G401.6 (cell line): ENCODE results near the gene KIAA0319L.

ENCODE experiments used
- FAIRE-seq: peaks from 2 replicates; lab custom pipeline; 2012; peaks lifted over from hg19 to GRCh38; lab: Jason Lieb, UNC

Gene KIAA0319L

DNA sequence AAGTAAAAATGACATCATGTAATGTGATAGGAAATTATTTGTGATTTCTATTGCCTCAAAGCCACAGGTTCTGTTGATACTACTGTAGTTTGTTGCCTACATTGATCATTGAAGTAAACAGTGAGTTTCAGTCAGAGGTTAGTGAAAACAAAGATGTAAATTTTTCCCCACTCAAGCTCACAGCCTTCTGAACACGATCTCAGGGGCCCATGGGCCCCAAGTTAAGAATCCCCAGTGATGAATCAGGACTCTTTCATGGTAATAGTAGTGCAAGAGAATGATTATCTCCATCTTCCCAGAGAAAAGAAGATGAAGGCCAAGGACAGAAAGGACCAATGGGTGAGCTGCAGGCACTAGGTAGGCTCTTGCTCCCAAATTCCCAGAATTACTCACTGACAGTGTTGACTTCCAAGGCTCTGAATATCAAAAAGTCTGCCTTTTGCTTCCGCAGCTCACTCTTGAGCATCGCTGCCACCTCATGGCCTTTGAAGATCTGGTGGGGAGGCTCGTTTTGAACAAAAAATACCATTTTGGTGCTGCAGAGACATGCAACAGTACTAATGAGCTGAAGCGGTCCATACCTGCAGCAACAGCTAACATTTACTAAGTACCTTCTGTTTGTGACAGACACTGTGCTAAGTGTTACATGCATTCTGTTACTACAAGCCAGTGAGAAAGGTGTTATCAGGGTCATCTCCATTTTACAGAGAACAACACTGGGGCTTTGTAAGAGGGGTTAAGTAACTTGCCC lies 113.3 kb downstream of the KIAA0319L start:
- no peak for FAIRE-seq

DNA sequence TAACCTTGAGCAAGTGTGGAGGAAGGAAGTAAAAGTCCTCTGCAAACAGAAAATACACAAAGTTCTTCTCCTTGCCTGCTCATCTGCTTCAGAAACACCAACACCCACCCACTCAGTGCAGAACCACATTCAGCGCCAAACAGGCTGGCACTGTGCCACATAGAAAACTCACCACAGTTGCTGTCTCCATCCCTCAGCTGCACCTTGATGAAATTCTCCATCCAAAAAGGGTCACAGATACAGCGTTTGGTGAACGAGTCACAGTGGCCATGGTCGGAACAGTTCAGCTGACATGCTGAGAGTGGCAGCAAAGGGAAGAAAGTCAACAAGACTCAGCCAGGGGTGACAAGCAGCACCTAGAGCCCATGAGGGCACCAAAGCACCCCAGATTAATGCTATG lies 114.5 kb downstream of the KIAA0319L start:
- no peak for FAIRE-seq

DNA sequence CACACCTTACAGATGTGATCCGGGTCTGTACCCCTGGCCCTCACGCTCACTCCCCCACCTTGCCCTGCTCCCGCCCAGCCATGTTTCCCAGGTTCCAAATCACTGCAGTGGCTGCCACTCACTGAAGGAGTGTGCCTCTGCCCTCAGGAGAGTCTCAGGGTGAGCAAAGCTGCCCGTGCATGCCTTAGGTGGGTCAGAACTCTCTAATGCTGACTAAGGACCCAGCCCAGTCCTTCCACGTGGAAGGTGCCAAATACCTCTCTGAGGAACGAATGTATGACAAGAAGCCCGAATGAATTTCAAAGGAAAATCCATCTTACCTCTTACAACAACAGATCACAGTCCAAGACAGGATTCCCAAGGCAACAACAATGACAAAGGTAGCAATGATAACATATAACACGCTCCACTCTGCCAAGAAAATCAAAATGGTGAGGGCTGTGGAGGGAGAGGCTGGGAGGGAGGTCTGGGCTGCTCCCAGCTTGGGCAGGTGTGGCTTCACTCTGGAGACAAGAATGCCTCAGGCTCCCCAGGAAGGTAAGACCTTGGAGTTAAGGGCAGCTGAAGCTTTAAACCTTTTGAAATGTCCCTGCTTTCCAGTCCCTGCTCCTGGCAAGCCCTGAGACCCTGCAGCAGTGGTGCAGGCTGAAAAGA lies 115.2 kb downstream of the KIAA0319L start:
- FAIRE-seq: no peak

DNA sequence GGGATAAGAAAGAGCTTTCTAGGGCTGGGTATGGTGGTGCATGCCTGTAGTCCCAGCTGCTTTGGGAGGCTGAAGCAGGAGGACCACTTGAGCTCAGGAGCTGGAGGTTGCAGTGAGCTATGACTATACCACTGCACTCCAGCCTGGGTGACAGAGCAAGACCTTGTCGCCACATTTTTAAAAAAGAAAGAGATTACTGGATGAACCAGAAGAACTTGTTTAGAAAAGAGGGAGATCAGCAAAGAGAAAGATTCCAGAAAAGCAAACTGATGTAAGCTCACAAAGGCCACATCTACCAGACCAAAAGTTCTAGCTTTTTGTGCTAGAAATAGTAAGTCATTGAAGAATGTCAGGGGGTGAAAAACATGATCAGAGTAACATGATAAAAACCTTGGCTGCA lies 117.6 kb downstream of the KIAA0319L start:
- no peak for FAIRE-seq

DNA sequence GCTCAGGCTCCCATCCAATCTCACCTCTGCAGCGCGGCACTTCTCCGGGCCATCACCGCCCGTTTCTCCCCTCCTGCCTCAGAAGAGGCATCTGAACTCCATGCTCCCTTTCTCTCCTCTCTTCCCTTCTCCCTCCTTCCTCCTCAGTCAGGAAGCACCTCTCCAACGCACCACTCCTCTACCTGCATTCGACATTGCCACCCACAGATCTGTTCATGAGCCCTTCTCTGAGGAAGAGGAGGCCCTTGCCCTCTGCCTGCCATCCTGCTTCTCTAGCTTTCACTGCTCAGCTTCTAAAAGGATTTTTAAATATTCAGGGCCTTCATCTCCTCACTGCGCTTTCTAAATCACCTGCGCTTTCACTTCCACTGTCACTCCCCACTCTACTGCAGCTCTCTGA lies 120.0 kb downstream of the KIAA0319L start:
- FAIRE-seq: no peak

DNA sequence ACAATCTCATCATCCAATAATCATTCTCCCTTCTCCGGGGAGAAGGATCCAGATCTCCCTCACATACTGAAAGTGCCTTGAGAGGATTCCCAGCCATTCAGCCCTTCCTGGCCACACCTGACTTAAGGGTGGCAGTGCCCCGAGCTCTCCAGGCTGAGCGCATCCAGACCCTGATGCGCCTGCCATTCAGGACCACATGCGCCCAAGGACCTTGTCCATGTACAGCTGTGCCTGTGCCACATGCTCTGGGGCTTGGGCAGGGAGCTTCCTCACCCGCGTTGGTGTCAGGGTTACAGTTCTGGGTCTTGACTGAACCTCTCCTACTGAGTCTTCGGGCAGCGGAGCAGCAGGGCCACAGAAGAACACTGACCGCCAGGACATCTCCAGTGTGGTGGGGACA lies 121.1 kb downstream of the KIAA0319L start:
- no peak for FAIRE-seq

DNA sequence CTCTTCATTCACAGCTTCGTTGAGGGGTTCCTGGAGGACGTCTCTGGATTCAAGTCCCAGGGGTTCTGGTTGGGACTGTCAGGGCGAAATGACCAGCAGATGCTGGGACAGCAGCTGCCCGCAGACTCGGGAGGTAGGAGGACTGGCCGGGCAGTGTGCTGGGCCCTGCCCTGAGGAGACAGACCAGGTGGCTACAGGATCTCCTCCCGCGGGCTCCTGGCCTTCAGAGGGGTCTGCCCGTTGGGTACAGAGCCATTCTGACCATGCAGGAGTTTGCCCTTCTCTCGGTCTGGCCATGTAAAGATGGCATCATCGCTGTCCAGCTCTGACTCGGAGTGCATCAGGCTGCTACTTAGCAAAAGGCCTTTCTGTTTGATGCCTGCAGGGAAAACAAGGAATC lies 122.5 kb downstream of the KIAA0319L start:
- no peak for FAIRE-seq

DNA sequence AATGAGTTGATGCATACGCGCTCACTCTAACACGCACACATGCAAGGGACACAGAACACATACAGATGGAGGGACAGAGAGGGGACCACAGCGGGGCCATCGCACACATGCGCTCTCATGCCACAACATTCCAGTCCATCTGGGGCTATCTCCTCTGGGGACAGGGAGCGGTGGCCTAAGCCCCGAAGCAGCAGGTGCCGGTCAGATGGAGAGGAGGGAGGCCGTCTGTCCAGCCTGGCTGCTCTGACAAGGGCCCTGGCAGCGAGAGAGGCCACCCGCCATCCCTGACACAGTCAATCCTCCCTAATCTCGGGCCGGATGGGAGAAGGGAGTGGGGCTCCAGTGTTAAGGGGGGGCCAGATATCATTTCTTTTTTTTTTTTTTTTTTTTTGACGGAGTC lies 123.5 kb downstream of the KIAA0319L start:
- FAIRE-seq: no peak

DNA sequence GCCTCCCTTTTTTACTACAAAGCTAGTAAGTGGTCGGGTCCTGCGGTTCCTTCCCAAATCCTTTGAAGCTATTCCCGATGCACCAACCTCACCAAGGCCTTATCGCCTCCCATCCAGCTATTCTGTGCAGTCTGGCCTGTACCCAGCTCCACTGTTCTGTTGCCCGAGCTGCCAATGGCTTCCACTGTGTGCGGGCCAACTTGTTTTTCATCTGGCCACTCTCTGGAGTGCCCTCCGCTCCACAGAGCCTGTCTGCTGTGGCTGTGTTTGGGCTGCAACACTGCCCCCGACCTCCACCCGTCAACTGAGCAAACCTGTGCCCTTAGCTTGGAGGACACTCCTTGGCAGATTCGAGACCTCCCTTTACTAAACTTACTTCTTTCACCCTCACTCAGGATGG lies 125.0 kb downstream of the KIAA0319L start:
- FAIRE-seq: no peak

DNA sequence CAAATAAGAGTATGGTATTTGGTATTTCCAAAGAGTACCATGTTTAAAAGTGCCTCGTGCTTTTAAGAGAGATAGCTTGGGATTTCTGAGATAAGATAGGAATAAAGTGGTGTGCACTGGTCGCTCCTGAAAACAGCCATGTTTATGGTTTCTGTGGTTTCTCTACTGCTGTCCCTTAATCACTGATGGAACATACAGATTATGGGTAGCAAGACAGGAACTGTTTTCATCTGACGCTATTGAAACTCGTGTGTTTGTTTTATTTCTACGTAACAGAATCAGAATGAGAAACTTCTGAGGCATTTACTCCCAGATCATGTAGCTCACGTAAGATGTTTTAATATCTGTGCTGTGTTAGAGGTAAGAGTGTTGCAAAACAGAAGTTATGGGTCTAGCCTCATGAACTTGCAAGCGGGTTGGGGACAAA lies 126.0 kb downstream of the KIAA0319L start:
- FAIRE-seq: no peak

DNA sequence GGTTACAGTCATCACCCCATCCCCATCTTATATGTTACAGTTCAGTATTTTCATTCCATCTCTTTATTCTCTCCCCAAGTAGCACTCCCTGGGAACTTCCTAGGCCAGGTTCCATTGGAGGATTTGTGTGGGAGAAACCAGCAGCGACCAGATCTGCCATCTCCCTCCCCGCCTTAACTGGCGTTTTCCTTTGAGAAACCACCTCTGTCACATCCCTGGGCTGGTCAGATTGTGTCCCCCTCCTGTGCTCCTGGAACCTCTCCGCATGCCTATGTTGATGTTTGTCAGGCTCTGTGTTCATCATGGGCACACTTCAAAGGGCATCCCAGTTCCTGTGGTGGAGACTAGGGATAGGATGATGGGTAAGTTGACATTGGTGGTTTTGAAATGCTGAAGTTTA lies 126.4 kb downstream of the KIAA0319L start:
- no peak for FAIRE-seq

DNA sequence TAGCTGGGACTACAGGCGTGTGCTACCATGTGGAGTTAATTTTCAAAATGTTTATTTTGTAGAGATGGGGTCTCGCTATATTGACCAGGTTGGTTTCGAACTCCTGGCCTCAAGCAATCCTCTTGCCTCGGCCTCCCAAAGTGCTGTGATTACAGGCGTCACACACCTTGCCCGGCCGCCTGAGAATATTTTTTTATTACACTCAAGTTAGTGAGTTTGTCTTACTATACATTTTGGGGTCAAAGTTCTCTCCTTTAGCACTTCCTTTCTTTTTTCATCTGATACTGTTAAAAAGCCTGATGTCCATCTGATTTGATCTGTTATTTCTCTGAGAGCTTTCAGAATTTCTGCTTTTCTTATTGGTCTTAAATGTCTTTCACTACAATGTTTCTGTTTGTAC lies 128.8 kb downstream of the KIAA0319L start:
- no peak for FAIRE-seq

DNA sequence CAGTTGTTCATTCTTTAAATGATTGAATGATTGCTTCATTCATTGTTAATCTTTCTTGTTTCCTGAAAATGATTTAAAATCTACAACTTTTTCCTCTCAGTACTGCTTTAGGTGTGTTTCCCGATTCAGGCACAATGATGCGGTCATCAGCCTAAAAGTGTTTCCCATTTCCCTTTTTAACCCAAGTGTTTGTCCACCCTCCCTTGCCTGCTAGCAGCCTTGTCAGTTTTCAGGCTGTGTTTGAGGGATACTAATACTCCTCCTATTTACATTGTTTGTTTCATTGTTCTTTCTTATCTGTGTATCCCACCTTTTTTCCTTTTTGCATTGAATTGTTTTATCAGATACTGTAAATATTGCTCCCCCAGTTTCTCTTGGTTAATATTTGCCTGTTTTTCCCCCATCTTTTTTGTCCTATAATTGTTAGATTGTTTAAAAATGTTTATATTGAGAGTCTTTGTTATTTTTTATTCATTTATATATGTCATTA lies 131.1 kb downstream of the KIAA0319L start:
- FAIRE-seq: no peak

DNA sequence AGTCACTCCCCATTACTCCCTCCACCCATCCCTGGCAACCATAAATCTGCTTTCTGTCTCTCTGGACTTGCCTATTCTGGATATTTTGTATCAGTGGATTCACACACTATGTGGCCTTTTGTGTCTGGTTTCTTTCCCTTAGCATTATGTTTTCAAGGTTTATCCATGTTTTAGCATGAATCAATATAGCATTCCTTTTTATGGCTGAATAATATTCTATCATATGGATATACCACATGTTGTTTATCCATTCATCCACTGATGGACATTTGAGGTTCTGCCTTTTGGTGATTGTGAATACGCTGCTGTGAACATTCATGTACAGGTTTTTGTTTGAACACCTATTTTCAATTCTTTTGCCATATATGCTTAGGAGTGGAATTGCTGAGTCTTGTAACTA lies 148.3 kb downstream of the KIAA0319L start:
- no peak for FAIRE-seq

DNA sequence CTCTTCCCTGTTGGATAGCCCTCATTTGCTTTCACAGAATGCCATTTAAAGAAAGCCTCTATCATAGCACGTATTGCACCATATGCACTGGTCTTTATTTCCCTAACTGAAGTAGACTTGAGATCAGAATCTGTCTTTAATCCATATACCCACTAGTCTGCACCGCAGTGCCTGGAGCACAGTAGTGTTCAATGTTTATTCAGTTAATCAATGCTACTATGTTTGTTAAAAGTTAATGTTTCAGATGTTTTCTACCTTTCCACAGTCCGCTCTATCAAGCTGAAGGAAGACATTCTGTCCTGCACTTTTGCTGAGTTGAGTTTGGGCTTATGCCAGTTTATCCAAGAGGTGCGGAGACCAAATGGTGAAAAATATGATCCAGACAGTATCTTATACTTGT lies 149.5 kb downstream of the KIAA0319L start:
- no peak for FAIRE-seq

DNA sequence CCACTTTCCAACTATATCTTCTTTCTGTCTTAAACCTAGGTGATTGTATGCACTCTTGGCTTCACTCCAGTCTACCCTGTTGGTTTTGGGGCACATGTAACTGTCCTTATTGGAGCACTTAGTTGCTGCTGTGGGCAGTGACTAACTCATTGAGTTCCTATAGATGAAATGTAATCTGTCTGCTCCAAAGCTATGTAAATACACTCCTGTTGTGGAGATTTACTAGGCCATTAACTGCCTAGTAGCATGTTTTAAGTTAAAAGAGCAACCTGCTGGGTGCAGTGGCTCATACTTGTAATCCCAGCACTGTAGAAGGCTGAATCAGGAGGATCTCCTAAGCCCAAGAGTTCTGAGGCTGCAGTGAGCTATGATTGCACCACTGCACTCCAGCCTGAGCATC lies 151.1 kb downstream of the KIAA0319L start:
- FAIRE-seq: no peak

DNA sequence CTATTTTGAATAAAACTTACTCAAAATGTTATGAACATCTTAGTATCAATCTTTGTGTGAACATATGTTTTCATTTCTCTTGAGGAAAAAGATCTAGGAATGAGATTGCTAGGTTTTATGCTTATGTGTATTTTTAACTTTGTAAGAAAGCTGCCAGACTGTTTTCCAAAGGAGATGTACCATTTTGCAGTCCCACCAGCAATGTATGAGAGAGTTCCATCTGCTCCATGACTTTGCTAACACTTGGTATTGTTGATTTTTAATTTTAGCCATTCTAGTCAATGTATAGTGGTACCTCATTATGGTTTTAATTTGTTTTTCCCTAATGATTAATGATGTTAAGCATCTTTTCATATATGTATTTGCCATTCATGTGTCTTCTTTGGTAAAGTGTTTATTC lies 156.2 kb downstream of the KIAA0319L start:
- no peak for FAIRE-seq

DNA sequence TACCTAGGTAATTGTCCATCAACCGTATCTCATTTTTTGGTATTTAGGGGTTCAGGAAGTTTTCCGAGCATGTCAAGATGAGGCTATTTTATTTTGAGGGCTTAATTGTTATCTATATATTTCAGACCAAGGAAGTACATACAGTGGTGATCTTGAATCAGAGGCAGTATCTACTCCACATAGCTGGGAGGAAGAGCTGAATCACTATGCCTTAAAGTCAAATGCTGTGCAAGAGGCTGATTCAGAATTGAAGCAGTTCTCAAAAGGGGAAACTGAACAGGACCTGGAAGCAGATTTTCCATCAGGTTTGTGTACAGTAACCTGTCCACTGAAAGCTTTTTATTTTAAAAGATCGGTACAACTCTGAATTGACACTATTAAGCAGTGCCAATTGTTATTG lies 158.5 kb downstream of the KIAA0319L start:
- FAIRE-seq: no peak

DNA sequence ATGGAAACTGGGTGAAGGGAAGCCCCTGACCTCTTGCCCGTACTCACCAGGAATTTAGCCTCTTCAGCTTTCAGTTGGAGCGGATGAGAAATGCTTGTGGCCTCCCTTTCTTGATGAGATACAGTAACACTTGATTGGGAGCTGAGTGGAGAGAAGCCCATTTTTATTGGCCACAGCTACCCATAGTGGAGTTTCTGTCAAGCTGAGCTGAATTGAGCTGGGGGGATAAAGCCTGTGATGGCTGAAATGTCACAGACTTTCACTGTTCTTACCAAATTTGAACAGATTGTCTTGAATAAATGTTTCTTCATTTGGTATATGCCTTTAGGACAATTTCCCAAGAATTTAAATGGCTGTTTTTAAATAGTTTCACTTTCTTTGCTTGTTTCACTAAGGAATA lies 162.8 kb downstream of the KIAA0319L start:
- no peak for FAIRE-seq

DNA sequence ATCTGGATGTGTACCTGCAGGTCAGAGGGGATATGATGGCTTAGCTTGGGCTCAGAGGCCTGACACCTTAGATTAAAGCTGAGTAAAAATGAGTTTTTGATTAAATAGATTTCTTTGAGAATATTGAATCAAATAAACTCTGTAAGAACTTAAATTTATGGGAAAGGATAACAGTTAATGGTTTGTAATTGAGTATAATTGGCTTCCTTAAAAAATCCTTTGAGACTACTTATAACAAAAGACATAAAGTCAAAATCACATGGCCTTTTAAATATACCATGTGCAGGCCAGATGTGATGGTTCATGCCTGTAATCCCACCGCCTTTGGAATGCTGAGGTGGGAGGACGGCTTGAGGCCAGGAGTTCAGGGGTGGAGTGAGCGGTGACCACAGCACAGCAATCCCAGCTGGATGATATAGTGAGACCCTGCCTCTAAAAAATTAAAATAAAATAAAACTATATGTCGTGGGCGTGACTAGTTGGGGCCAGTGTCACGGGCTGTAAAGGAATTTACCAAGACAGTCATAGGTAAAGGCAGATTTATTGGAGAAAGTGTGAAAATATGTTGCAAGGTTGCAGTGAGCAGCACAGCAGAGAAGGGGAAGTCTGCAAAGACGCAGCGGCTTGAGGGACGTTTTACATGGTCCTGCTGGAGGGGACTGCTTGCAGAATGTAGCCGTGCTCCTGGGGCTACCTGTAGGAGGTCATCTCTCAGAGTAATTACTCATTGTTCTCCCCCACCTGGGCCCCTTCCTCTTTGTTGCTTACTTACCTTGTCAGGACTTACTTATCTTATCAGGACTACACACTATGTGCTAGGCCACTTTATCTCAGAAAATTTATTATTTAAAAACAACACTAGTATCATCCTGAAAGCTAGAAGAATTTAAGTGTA lies 166.4 kb downstream of the KIAA0319L start:
- FAIRE-seq: no peak

DNA sequence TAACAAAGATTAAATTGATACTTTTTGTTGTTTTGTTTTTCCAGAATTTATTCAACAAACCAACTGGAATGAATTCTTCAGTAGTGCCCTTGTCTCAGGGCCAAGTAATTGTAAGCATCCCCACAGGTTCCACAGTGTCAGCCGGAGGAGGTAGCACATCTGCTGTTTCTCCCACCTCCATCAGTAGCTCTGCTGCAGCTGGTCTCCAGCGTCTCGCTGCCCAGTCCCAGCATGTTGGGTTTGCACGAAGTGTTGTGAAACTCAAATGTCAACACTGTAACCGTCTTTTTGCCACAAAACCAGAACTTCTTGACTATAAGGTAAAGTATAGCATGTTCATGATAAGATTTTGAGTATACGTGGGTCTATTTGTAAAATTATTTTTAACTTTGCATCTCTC lies 170.2 kb downstream of the KIAA0319L start:
- FAIRE-seq: no peak

DNA sequence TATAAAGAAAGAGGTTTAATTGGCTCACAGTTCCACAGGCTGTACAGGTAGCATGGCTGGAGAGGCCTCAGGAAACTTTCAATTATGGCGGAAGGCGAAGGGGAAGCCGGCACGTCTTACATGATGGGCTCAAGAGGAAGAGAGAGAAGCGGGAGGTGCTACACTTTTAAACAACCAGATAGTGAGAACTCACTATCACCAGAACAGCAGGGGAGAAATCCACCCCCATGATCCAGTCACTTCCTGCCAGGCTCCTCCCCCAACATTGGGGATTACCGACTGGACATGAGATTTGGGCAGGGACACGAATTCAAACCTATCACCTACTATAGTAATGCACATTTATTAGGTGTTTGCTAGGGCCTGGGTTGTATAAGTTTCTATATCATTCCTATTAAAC lies 170.9 kb downstream of the KIAA0319L start:
- FAIRE-seq: no peak
